SK-N-SH (cell line): Measurements from ENCODE around the gene ZNF407. TPM values are rescaled to one million over a fixed set of nuclear protein-coding genes. Genes with fewer than 3 reads are reported as not detected.

Experiments used
- CTCF ChIA-PET: fragments of 300-600, 350-600 bp; formaldehyde crosslinking; extraction: SDS; loops from one replicate; lab custom pipeline; 2021; lab: Yijun Ruan, JAX
- POLR2A ChIA-PET: fragments of 350-600 bp; sonication (Branson Sonifier 250); formaldehyde crosslinking; extraction: SDS; loops from one replicate; lab custom pipeline; 2020; ENCODE audit warnings: antibody characterized with exemption, inconsistent platforms; lab: Yijun Ruan, JAX
- DNase-seq: peaks from one replicate; pipeline ENCODE4 v3.0.0; 2012
- H2AFZ ChIP-seq: fragments of 200-600 bp; sonication (generic); 2 replicates; pipeline ENCODE4 v1.8.1; 2016; ENCODE audit warnings: antibody characterized with exemption, mild to moderate bottlenecking, low read depth
- H3F3A ChIP-seq: fragments of 200-600 bp; sonication (generic); replicated peaks from 2 replicates; pipeline ENCODE3; 2016; ENCODE audit warnings: antibody characterized with exemption, mild to moderate bottlenecking; ENCODE audit not compliant: insufficient read depth
- H3K27ac ChIP-seq, 2 experiments: fragments of 200-500 bp in 1 of 2; fragments of 200-600 bp in 1 of 2; sonication (Bioruptor generic) in 1 of 2; sonication (generic), shearing (Covaris generic) in 1 of 2; 2 replicates each; pipeline versions ENCODE4 v1.5.1 to v1.6.1; 2014 to 2016; ENCODE audit warnings: low read depth in 2 of 2, inconsistent platforms in 1 of 2, low read length in 1 of 2, mild to moderate bottlenecking in 1 of 2, mixed read lengths in 1 of 2
- H3K27me3 ChIP-seq: fragments of 200-600 bp; sonication (generic), shearing (Covaris generic); 2 replicates; pipeline ENCODE4 v1.6.1; 2016; ENCODE audit warnings: mixed run types; ENCODE audit not compliant: insufficient read depth
- H3K36me3 ChIP-seq, 2 experiments: fragments of 200-500 bp in 1 of 2; fragments of 200-600 bp in 1 of 2; sonication (Bioruptor generic) in 1 of 2; sonication (generic) in 1 of 2; replicated peaks in 1 of 2; 2 replicates each; pipeline versions ENCODE3 to v1.5.1; 2014 to 2016; ENCODE audit warnings: low read length in 1 of 2, mild to moderate bottlenecking in 1 of 2; ENCODE audit not compliant: insufficient read depth in 2 of 2, control insufficient read depth in 1 of 2
- H3K4me1 ChIP-seq, 2 experiments: fragments of 200-500 bp in 1 of 2; fragments of 200-600 bp in 1 of 2; sonication (Bioruptor generic) in 1 of 2; sonication (generic), shearing (Covaris generic) in 1 of 2; 2 replicates each; pipeline versions ENCODE4 v1.5.1 to v1.6.1; 2014 to 2016; ENCODE audit warnings: low read depth in 1 of 2, low read length in 1 of 2, mixed run types in 1 of 2; ENCODE audit not compliant: insufficient read depth in 2 of 2, control insufficient read depth in 1 of 2
- H3K4me2 ChIP-seq: fragments of 200-600 bp; sonication (generic), shearing (Covaris generic); 2 replicates; pipeline ENCODE4 v1.6.1; 2017; ENCODE audit warnings: mixed run types
- H3K4me3 ChIP-seq, 2 experiments: fragments of 200-500 bp in 1 of 2; fragments of 200-600 bp in 1 of 2; sonication (Bioruptor generic) in 1 of 2; sonication (generic), shearing (Covaris generic) in 1 of 2; 2 replicates each; pipeline versions ENCODE4 v1.5.1 to v1.8.1; 2014 to 2016; ENCODE audit warnings: low read depth in 2 of 2, inconsistent platforms in 1 of 2, low read length in 1 of 2, mild to moderate bottlenecking in 1 of 2, mixed read lengths in 1 of 2, moderate library complexity in 1 of 2
- H3K79me2 ChIP-seq: fragments of 200-600 bp; sonication (generic); 2 replicates; pipeline ENCODE4 v1.8.1; 2017; ENCODE audit warnings: mild to moderate bottlenecking; ENCODE audit not compliant: insufficient read depth
- H3K9ac ChIP-seq: fragments of 200-600 bp; sonication (generic); 2 replicates; pipeline ENCODE4 v1.6.1; 2017; ENCODE audit warnings: mixed run types
- H3K9me2 ChIP-seq: fragments of 200-600 bp; sonication (generic); 2 replicates; pipeline ENCODE4 v1.6.1; 2017; ENCODE audit warnings: mixed run types
- H3K9me3 ChIP-seq: fragments of 200-600 bp; sonication (generic); 2 replicates; pipeline ENCODE4 v1.6.1; 2017; ENCODE audit warnings: mixed run types, mild to moderate bottlenecking, moderate library complexity
- H4K20me1 ChIP-seq: fragments of 200-600 bp; sonication (generic); 2 replicates; pipeline ENCODE4 v1.6.1; 2017; ENCODE audit warnings: mild to moderate bottlenecking, mixed run types; ENCODE audit not compliant: insufficient read depth
- FOSL2 ChIP-seq: IDR thresholded peaks from 2 replicates; pipeline ENCODE4 v1.4.0; 2012; ENCODE audit warnings: low read depth, mild to moderate bottlenecking, moderate library complexity, borderline replicate concordance
- FOXJ3 ChIP-seq: sonication (generic); formaldehyde crosslinking; IDR thresholded peaks from 2 replicates; pipeline ENCODE4 v1.5.1; 2020; ENCODE audit warnings: mild to moderate bottlenecking, missing genetic modification reagents
- GATA2 ChIP-seq: sonication (generic); formaldehyde crosslinking; IDR thresholded peaks from 2 replicates; pipeline ENCODE4 v1.5.0; 2020; ENCODE audit warnings: mild to moderate bottlenecking, missing genetic modification reagents
- JUND ChIP-seq: IDR thresholded peaks from 2 replicates; pipeline ENCODE4 v1.4.0; 2012
- MAX ChIP-seq: IDR thresholded peaks from 2 replicates; pipeline ENCODE4 v1.4.0; 2012; ENCODE audit warnings: low read depth
- MXI1 ChIP-seq: IDR thresholded peaks from 2 replicates; pipeline ENCODE4 v1.6.1; 2012; ENCODE audit warnings: mild to moderate bottlenecking, low read depth, low read length, improper control_type of control experiment
- NFIC ChIP-seq: IDR thresholded peaks from 2 replicates; pipeline ENCODE4 v1.4.0; 2012; ENCODE audit warnings: borderline replicate concordance
- RFX5 ChIP-seq: IDR thresholded peaks from 2 replicates; pipeline ENCODE4 v1.6.1; 2012; ENCODE audit warnings: mild to moderate bottlenecking, improper control_type of control experiment, low read length
- SIN3A ChIP-seq: IDR thresholded peaks from 2 replicates; pipeline ENCODE4 v1.6.1; 2012; ENCODE audit warnings: low read depth, mild to moderate bottlenecking, low read length, moderate library complexity, borderline replicate concordance
- WGBS: methylation state at CpG from one replicate; pipeline ENCODE4 v1.1.6; 2017; ENCODE audit warnings: low lambda C conversion rate; 5-methylcytosine and 5-hydroxymethylcytosine counted together
- polyA plus RNA-seq, 3 experiments: library from polyadenylated mRNA; depleted of rRNA; stranded (reverse); fragments of >200 nt; gene quantifications; 2 replicates each; pipeline ENCODE4 v1.2.3, GENCODE V29; 2012

ZNF407 gene
- polyA plus RNA-seq, 1 of the 3 experiments (the other 2 are of a cell fraction), result 2.6 TPM

GRCh38 chr18:74926051-74926450, 328.4 kb downstream of the ZNF407 start:
- Histone ChIP-seq H3K4me2 (no peak overlapping the region), H2AFZ (no peak overlapping the region), H3K4me1 (no peaks in the 10 kb centered on the region; a peak in 1 of 4 replicates), H3K27ac (no peak overlapping the region), H3K36me3 (peaks cover 0 to 5% of the 10 kb centered on the region in 2 experiments), H3K27me3 (no peaks in the 10 kb centered on the region), H3K9me2 (no peaks in the 10 kb centered on the region), H3F3A (no peaks in the 10 kb centered on the region), H4K20me1 (no peaks in the 10 kb centered on the region), H3K4me3 (no peak overlapping the region), H3K9me3 (no peaks in the 10 kb centered on the region), H3K9ac (no peak overlapping the region), H3K79me2 (no peaks in the 10 kb centered on the region)
- 98% methylated on average over 2 of the region's 2 CpGs for WGBS
- CTCF ChIA-PET, result no interaction called here
- TF ChIP-seq NFIC, result no peak
- no peak for TF ChIP-seq MAX
- no peak for TF ChIP-seq MXI1
- no peak for TF ChIP-seq SIN3A
- TF ChIP-seq FOXJ3, result no peak
- POLR2A ChIA-PET, result no interaction called here
- DNase-seq, result no peak

GRCh38 chr18:74928194-74928968, 330.7 kb downstream of the ZNF407 start:
- no peak overlapping the region for H3K9ac ChIP-seq

GRCh38 chr18:74929110-74929509, 331.4 kb downstream of the ZNF407 start:
- CTCF ChIA-PET, result interaction anchor here (0.7 to 1.0 kb wide), 2 partner anchors 11 to 31 kb away, joined by 3 read pairs; no protein-coding TSS in a partner anchor
- no peaks in the 10 kb centered on the region for H3K27me3 ChIP-seq

More at GRCh38 chr18:74928194-74928968, 330.7 kb downstream of the ZNF407 start:
- no peaks in the 10 kb centered on the region for H3K9me3 ChIP-seq
- ChIA-PET CTCF (interaction anchor here (1.0 kb wide), 2 partner anchors 11 to 32 kb away, joined by 3 read pairs; no protein-coding TSS in a partner anchor), POLR2A (no interaction called here)
- H3K27me3 ChIP-seq, result no peaks in the 10 kb centered on the region
- H3K79me2 ChIP-seq, result no peaks in the 10 kb centered on the region
- 98% methylated on average over 4 of the region's 4 CpGs for WGBS
- no peaks in the 10 kb centered on the region for H3F3A ChIP-seq
- no peaks in the 10 kb centered on the region for H3K9me2 ChIP-seq
- H3K27ac ChIP-seq, result no peak overlapping the region
- H2AFZ ChIP-seq, result no peak overlapping the region
- H3K4me3 ChIP-seq, result no peak overlapping the region
- no peaks in the 10 kb centered on the region for H4K20me1 ChIP-seq
- TF ChIP-seq RFX5 (no peak), FOSL2 (no peak)
- no peaks in the 10 kb centered on the region; a peak in 1 of 4 replicates for H3K4me1 ChIP-seq
- no peak overlapping the region for H3K4me2 ChIP-seq
- no peak for DNase-seq
- H3K36me3 ChIP-seq, result peaks cover 0 to 10% of the 10 kb centered on the region in 2 experiments

More at GRCh38 chr18:74929110-74929509, 331.4 kb downstream of the ZNF407 start:
- peak; percentile 25 for DNase-seq
- Histone ChIP-seq H3K4me3 (no peak overlapping the region), H3F3A (peaks cover 4% of the 10 kb centered on the region), H3K9me2 (no peaks in the 10 kb centered on the region), H3K4me2 (no peak overlapping the region), H4K20me1 (no peaks in the 10 kb centered on the region), H2AFZ (no peak overlapping the region), H3K9ac (no peak overlapping the region), H3K36me3 (peaks cover 0 to 10% of the 10 kb centered on the region in 2 experiments), H3K27ac (no peak overlapping the region), H3K79me2 (no peaks in the 10 kb centered on the region), H3K9me3 (no peaks in the 10 kb centered on the region)
- POLR2A ChIA-PET, result no interaction called here
- WGBS, result 74% methylated on average over 11 of the region's 11 CpGs
- TF ChIP-seq RFX5 (no peak), JUND (no peak), GATA2 (peak; percentile 33; the same call in 1 of the 2 replicates)
- TF ChIP-seq, all 33 proteins: peak for 1
- H3K4me1 ChIP-seq, result no peaks in the 10 kb centered on the region; a peak in 1 of 4 replicates
